Pancreas (tissue), 10 donors: Measurements from ENCODE around the gene PLK5. TPM values are rescaled to one million over a fixed set of nuclear protein-coding genes. Genes with fewer than 3 reads are reported as not detected.
A peak's percentile ranks its signal among the peaks of the same experiment; 100 is the strongest.

Experiments used
- ATAC-seq, 4 donors: fragments of 200-7000 bp; cut with Tn5 transposase; one replicate each; pipeline versions ENCODE4 v1.8.0 to v1.9.1; 2020; ENCODE audit warnings: mild to moderate bottlenecking in 4 of 4, moderate library complexity in 4 of 4
- DNase-seq, 6 donors: peaks; one replicate each; pipeline ENCODE4 v3.0.0-alpha.2; 2020
- FAIRE-seq: peaks from 2 replicates; lab custom pipeline; 2012; peaks lifted over from hg19 to GRCh38; lab: Jason Lieb, UNC
- H3K27ac ChIP-seq, 4 donors: fragments of 200-600 bp; sonication (generic); 1 replicate in 3 of 4; 2 replicates in 1 of 4; pipeline versions ENCODE4 v1.5.0 to v1.8.0; 2020
- H3K27me3 ChIP-seq, 4 donors: fragments of 200-600 bp; one replicate each; pipeline ENCODE4 v1.8.0; 2021
- H3K36me3 ChIP-seq, 3 donors: fragments of 200-600 bp; sonication (generic) in 1 of 3; one replicate each; pipeline versions ENCODE4 v1.5.0 to v1.8.0; 2020 to 2021
- H3K4me1 ChIP-seq, 3 donors: fragments of 200-600 bp; one replicate each; pipeline ENCODE4 v1.8.0; 2021
- H3K4me3 ChIP-seq, 4 donors: fragments of 200-600 bp; sonication (generic) in 2 of 4; one replicate each; pipeline versions ENCODE4 v1.5.0 to v1.8.0; 2020 to 2021
- H3K9me3 ChIP-seq, 4 donors: fragments of 200-600 bp; one replicate each; pipeline ENCODE4 v1.8.0; 2021
- WGBS, 2 donors: extraction: QIAGEN DNeasy Blood & Tissue Kit; methylation state at CpG; one replicate each; pipeline ENCODE4 v1.1.7; 2013; 5-methylcytosine and 5-hydroxymethylcytosine counted together
- intact Hi-C, 3 donors: fragments of 100-400 bp; cut with DNase I; formaldehyde crosslinking; loops; one replicate each; pipeline versions ENCODE4 v1.11.1 to v1.14.2; 2022
- polyA plus RNA-seq, 2 donors: library from polyadenylated mRNA; stranded (reverse); fragments of 200-250 nt; gene quantifications; one replicate each; pipeline ENCODE4 v1.2.3, GENCODE V29; 2013
- total RNA-seq, 6 donors: library from RNA; stranded (reverse); fragmentation: NEBNext Ultra II Directional in 4 of 6; extraction: Animal tissue kit (Norgen Biotek cat#: 25700) in 4 of 6; gene quantifications; one replicate each; pipeline versions ENCODE4 v1.2.1 to v1.2.4, GENCODE V29; 2021 to 2023
- TF ChIP-seq, protein P1 (sequence below), 4 donors: fragments of 200-600 bp; sonication (generic) in 3 of 4; IDR thresholded peaks; one replicate each; pipeline versions ENCODE4 v1.5.0 to v1.8.0; 2021; ENCODE audit warnings: antibody characterized with exemption in 4 of 4
- donor health status: healthy with polysubstance abuse.
- donor health status: DM: no; HTN: no; CAD: no; lungs with moderate emphysema.
- donor health status: DM: no; HTN: no; CAD: no.
- donor health status: control.
- donor health status: control.
- donor health status: Bipolar disorder and iron deficiency.
- donor health status: DM: yes; HTN: yes; CAD: no.
- donor health status: DM: no; HTN: no; CAD: no.
- donor health status: DM: no; HTN: no; CAD: no.
- donor health status: DM: yes; HTN: yes; CAD: no.

PLK5 gene
- total and polyA plus RNA-seq, 8 donors = 0.11 to 0.23 TPM; not detected in 6

DNA sequence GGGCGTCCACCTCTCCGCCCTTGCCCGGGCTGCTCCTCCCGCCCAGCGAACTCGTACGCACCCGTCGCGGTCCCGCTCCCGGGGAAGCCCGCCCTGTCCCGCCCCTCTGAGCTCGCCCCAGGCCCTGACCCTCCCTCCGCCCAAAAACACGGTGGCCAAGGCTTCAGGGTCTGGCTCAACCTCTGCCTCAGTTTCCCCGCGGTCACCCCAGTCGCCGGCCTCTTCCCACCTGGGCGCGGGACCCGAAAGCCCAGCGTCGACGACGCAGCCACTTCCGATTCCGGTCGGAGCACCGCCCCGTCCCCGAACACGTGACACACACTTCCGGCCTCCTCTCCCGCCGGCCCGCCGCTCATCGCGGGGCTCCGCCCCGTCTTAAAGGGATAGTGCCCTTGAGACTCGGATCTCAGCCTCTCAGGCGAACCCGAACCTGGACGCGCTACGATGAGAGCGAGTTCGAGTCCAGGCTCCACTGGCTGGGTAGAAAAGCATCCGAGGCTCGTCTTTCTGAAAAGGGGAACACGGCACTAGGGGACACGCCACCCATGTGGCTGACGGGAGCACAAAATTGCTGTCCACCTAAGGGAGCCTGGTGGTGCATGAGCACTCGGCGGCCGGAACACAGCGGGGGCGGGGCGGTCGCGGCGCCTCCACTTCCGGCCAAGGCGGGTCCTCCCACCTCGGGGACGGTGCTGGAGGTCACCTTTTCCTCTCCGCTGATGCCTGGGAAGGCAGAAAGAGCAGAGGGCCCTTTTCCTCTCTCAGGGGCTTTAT, 44.8 kb upstream of the PLK5 start, which contains the start of gene C19orf25:
TSS of gene C19orf25 (minus strand) at position 282 of the 774 bp plus-strand sequence. CDS start 312 bp downstream, outside the sequence.
- WGBS, 2 donors = 1 to 2% methylated on average over 48 to 71 of the region's 71 CpGs
- no peaks in the 10 kb centered on the region for H3K27me3 ChIP-seq
- H3K27ac ChIP-seq = peak within 1 kb of the TSS in 2 of 4 donors; percentile 4 to 61
- H3K9me3 ChIP-seq = no peaks in the 10 kb centered on the region
- TF ChIP-seq, protein P1, sequence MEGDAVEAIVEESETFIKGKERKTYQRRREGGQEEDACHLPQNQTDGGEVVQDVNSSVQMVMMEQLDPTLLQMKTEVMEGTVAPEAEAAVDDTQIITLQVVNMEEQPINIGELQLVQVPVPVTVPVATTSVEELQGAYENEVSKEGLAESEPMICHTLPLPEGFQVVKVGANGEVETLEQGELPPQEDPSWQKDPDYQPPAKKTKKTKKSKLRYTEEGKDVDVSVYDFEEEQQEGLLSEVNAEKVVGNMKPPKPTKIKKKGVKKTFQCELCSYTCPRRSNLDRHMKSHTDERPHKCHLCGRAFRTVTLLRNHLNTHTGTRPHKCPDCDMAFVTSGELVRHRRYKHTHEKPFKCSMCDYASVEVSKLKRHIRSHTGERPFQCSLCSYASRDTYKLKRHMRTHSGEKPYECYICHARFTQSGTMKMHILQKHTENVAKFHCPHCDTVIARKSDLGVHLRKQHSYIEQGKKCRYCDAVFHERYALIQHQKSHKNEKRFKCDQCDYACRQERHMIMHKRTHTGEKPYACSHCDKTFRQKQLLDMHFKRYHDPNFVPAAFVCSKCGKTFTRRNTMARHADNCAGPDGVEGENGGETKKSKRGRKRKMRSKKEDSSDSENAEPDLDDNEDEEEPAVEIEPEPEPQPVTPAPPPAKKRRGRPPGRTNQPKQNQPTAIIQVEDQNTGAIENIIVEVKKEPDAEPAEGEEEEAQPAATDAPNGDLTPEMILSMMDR (IDR thresholded peaks at IDR 0.05) = no peak
- peak within 1 kb of the TSS; percentile 93 to 100 (median 97) for H3K4me3 ChIP-seq
- ATAC-seq (peak; percentile 98 to 99 (median 98)), FAIRE-seq (peak; percentile 70), DNase-seq (peak; percentile 92 to 99 (median 94))
- no peaks in the 10 kb centered on the region for H3K36me3 ChIP-seq
- intact Hi-C loops = no loop called here
- H3K4me1 ChIP-seq = peaks cover 0 to 12% (median 11%) of the 10 kb centered on the region in 3 donors

DNA sequence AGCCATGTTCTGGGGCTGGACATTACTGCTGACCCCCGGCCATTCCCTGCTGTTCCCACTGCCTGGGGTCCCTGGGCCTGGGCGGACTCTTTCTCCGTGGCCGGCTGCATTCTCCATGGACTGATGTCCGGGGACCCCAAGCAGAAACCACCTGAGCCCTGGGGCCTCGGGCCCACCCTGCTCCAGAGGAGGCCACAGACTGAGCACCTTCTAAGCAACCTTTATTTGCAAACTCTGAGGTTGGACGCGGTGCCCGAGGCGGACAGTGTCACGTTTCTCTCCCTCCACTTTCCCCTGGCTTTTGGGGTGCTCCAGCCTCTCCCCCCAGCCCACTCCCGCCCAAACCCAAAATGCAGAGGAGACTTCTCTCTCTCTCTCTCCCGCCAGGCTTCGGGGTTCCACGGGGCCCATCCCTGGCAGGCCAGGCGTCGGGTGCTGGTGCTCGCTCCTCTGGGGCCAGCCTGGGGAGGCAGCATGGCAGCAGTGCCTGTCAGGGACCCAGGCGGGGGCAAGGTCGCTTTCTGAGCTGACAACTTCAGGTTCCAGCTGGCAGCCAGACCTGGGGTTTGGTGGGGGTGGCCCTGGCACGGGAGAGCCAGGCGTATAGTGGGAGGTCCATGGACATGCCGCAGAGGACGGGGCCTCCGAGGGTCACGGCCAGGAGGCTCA, 42.5 kb upstream of the PLK5 start:
- Histone ChIP-seq H3K4me3 (no peak overlapping the region), H3K36me3 (no peaks in the 10 kb centered on the region), H3K4me1 (peaks cover 0 to 12% (median 11%) of the 10 kb centered on the region in 3 donors), H3K9me3 (no peaks in the 10 kb centered on the region), H3K27me3 (no peaks in the 10 kb centered on the region), H3K27ac (no peak overlapping the region)
- no peak for FAIRE-seq
- intact Hi-C loops = no loop called here
- TF ChIP-seq, protein P1 (IDR thresholded peaks at IDR 0.05) = no peak
- 84 to 85% methylated on average over 26 of the region's 26 CpGs for WGBS, 2 donors
- no peak for ATAC-seq
- peak in 2 of 6 donors; percentile 45 to 83 for DNase-seq

DNA sequence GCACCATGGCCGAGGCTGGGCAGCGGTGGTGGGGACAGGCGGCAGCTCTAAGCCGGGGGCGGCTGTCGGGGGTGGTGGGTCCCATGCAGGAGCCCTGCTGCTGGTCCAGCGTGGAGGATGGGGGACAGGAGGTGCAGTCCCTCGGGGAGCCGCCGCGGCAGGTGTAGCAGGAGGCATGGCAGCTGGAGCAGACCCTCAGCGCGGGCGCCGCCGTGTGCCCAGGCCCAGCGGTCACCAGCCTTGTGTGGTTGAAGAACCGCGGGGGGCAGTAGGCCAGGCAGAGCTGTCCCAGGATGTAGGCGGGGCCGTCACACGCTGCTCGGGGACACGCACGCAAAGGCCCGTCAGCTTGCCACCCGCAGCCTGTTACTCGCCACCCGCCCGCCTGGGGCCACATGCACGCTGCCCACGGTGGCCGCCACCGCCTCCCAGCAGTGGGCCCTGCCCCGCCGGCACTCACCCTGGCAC, 42.0 kb upstream of the PLK5 start:
- intact Hi-C loops = no loop called here
- TF ChIP-seq, protein P1 (IDR thresholded peaks at IDR 0.05) = no peak
- FAIRE-seq = no peak
- no peaks in the 10 kb centered on the region for H3K9me3 ChIP-seq
- no peak overlapping the region for H3K27ac ChIP-seq
- 89 to 90% methylated on average over 27 to 36 of the region's 36 CpGs for WGBS, 2 donors
- no peak for DNase-seq
- H3K27me3 ChIP-seq = no peaks in the 10 kb centered on the region
- ATAC-seq = no peak
- peaks cover 0 to 12% (median 11%) of the 10 kb centered on the region in 3 donors for H3K4me1 ChIP-seq
- H3K36me3 ChIP-seq = no peaks in the 10 kb centered on the region
- H3K4me3 ChIP-seq = no peak overlapping the region

DNA sequence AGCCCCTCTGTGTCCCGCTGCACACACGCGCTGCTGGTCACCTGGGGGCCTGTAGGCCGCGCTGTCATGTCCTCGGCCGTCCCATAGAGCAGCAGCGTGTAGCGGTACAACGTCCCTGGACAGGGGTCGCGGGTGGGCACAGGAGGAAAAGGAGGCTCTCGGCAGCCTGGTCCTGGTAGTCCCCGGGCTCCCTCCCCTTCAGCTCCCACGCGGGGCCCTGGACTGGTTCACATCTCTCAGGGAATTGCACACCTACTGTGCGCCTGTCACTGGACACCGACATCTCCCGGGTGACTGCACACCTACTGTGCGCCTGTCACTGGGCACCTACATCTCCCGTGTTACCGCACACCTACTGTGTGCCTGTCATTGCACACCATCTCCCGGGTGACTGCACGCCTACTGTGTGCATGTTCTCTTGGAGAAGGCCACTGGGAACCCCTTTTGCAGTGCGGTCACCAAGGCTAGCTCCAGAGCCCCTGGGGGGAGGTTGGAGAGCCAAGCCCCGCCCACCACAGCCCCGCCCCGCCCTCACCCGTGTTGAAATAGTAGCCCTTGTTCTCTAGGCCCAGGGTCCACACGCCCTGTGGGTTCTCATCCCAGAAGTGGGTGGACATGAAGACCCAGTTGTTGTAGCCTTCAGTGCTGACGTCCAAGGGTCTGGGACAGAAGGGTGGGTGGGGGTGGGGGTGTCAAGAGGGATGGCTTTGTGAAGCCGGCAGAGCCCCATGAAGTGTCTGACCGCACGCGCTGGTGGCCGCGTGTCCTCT, 41.3 kb upstream of the PLK5 start:
- H3K27me3 ChIP-seq = no peaks in the 10 kb centered on the region
- no peaks in the 10 kb centered on the region for H3K36me3 ChIP-seq
- FAIRE-seq (no peak), ATAC-seq (no peak), DNase-seq (peak in 1 of 6 donors; percentile 70)
- peaks cover 0 to 12% (median 8%) of the 10 kb centered on the region in 3 donors for H3K4me1 ChIP-seq
- TF ChIP-seq, protein P1 (IDR thresholded peaks at IDR 0.05) = no peak
- H3K4me3 ChIP-seq = no peak overlapping the region
- WGBS, 2 donors = 78 to 81% methylated on average over 34 to 37 of the region's 37 CpGs
- intact Hi-C loops = no loop called here
- no peaks in the 10 kb centered on the region for H3K9me3 ChIP-seq
- H3K27ac ChIP-seq = no peak overlapping the region
